HCT116 (cell line): ENCODE data around the gene MED15. TPM values are rescaled to one million over a fixed set of nuclear protein-coding genes. Genes with fewer than 3 reads are reported as not detected.

Experiments
- ATAC-seq: fragments of 200-7000 bp; cut with Tn5 transposase; 2 replicates; pipeline ENCODE4 v1.9.1; 2020; ENCODE audit warnings: mild to moderate bottlenecking, moderate library complexity
- BruUV-seq: library from RNA; stranded (reverse); fragments of 400-500 nt; replicated peaks from 2 replicates; lab custom pipeline; 2021; lab: Mats Ljungman, UMichigan
- CTCF ChIA-PET: fragments of 300-600 bp; sonication (Branson Sonifier 250); formaldehyde crosslinking; loops from one replicate; lab custom pipeline; 2021; ENCODE audit warnings: antibody characterized with exemption; lab: Charles Lee
- POLR2A ChIA-PET: fragments of 300-600, 350-600 bp; sonication (Branson Sonifier 250); formaldehyde crosslinking; loops from one replicate; lab custom pipeline; 2021; ENCODE audit warnings: antibody characterized with exemption; lab: Charles Lee
- RAD21 ChIA-PET, 2 experiments: fragments of 300-600 bp; sonication (Branson Sonifier 250); formaldehyde crosslinking; loops; one replicate each; lab custom pipeline; 2023; ENCODE audit warnings: low total read pairs in 2 of 2; ENCODE audit not compliant: uncharacterized antibody in 2 of 2, unreplicated experiment in 2 of 2, low non-redundant PET in 1 of 2; lab: Charles Lee
- DNase-seq: peaks from one replicate; pipeline ENCODE4 v3.0.0-alpha.2; 2010; ENCODE audit warnings: low read depth, low spot score
- H2AFZ ChIP-seq: fragments of 200-600 bp; shearing (Covaris generic), sonication (generic); 2 replicates; pipeline ENCODE4 v1.6.1; 2017; ENCODE audit warnings: low read depth, mixed run types, mixed read lengths, antibody characterized with exemption, low read length; ENCODE audit not compliant: poor library complexity, severe bottlenecking
- H3K27ac ChIP-seq: 2 replicates; pipeline ENCODE4 v1.5.1; 2012; ENCODE audit warnings: low read depth, low read length
- H3K27me3 ChIP-seq: fragments of 200-600 bp; sonication (generic); 2 replicates; pipeline ENCODE4 v1.6.1; 2016; ENCODE audit warnings: mixed run types, low read length, mixed read lengths; ENCODE audit not compliant: insufficient read depth
- H3K36me3 ChIP-seq, 2 experiments: fragments of 200-500 bp in 1 of 2; fragments of 200-600 bp in 1 of 2; sonication (Bioruptor generic) in 1 of 2; sonication (generic) in 1 of 2; 2 replicates each; pipeline versions ENCODE4 v1.5.1 to v1.6.1; 2014 to 2016; ENCODE audit warnings: low read length in 2 of 2, inconsistent platforms in 1 of 2, mixed read lengths in 1 of 2, mixed run types in 1 of 2; ENCODE audit not compliant: insufficient read depth in 2 of 2, control insufficient read depth in 1 of 2
- H3K4me1 ChIP-seq, 2 experiments: fragments of 200-600 bp in 1 of 2; sonication (generic) in 1 of 2; 2 replicates each; pipeline versions ENCODE4 v1.5.1 to v1.6.1; 2012 to 2017; ENCODE audit warnings: low read length in 2 of 2, inconsistent platforms in 1 of 2, mild to moderate bottlenecking in 1 of 2, mixed read lengths in 1 of 2, mixed run types in 1 of 2, moderate library complexity in 1 of 2; ENCODE audit not compliant: insufficient read depth in 2 of 2, control insufficient read depth in 1 of 2
- H3K4me2 ChIP-seq: fragments of 200-600 bp; sonication (generic); 2 replicates; pipeline ENCODE4 v1.6.1; 2017; ENCODE audit warnings: mixed run types, low read length, mixed read lengths
- H3K4me3 ChIP-seq, 2 experiments: fragments of 200-600 bp in 1 of 2; sonication (generic) in 1 of 2; replicated peaks in 1 of 2; 2 replicates each; pipeline ENCODE4 v1.5.1; 2011 to 2016; ENCODE audit warnings: low read length in 2 of 2, control low read depth in 1 of 2, low read depth in 1 of 2, mild to moderate bottlenecking in 1 of 2, mixed read lengths in 1 of 2, mixed run types in 1 of 2
- H3K79me2 ChIP-seq: fragments of 200-600 bp; sonication (generic); 2 replicates; pipeline ENCODE4 v1.6.1; 2017; ENCODE audit warnings: mild to moderate bottlenecking, mixed run types, low read length, moderate library complexity, mixed read lengths; ENCODE audit not compliant: insufficient read depth
- H3K9ac ChIP-seq: fragments of 200-600 bp; sonication (generic); 2 replicates; pipeline ENCODE4 v1.6.1; 2016; ENCODE audit warnings: low read length, mixed read lengths
- H3K9me2 ChIP-seq: fragments of 200-600 bp; sonication (generic), shearing (Covaris generic); 2 replicates; pipeline ENCODE4 v1.6.1; 2017; ENCODE audit warnings: mixed run types, mild to moderate bottlenecking, moderate library complexity; ENCODE audit not compliant: insufficient read depth
- H3K9me3 ChIP-seq, 2 experiments: fragments of 200-500 bp in 1 of 2; fragments of 200-600 bp in 1 of 2; sonication (Bioruptor generic) in 1 of 2; sonication (generic) in 1 of 2; 2 replicates each; pipeline ENCODE4 v1.6.1; 2014 to 2017; ENCODE audit warnings: low read length in 2 of 2, mixed read lengths in 2 of 2, inconsistent platforms in 1 of 2, low read depth in 1 of 2, mild to moderate bottlenecking in 1 of 2, mixed run types in 1 of 2, moderate library complexity in 1 of 2; ENCODE audit not compliant: control insufficient read depth in 1 of 2, insufficient read depth in 1 of 2
- H4K20me1 ChIP-seq: fragments of 200-600 bp; sonication (generic), shearing (Covaris generic); 2 replicates; pipeline ENCODE4 v1.6.1; 2017; ENCODE audit warnings: mixed run types, mild to moderate bottlenecking, moderate library complexity; ENCODE audit not compliant: insufficient read depth
- ELF1 ChIP-seq: IDR thresholded peaks from 2 replicates; pipeline ENCODE4 v1.6.1; 2012; ENCODE audit warnings: low read depth, borderline replicate concordance
- EZH2 ChIP-seq: fragments of 200-600 bp; sonication (generic); IDR thresholded peaks from 2 replicates; pipeline ENCODE4 v1.6.1; 2017; ENCODE audit warnings: antibody characterized with exemption, mixed run types
- EZH2phosphoT487 ChIP-seq: fragments of 200-600 bp; IDR thresholded peaks from 2 replicates; pipeline ENCODE4 v1.6.1; 2018; ENCODE audit warnings: antibody characterized with exemption, borderline replicate concordance
- POLR2A ChIP-seq: IDR thresholded peaks from 2 replicates; pipeline ENCODE4 v1.7.0; 2011; ENCODE audit warnings: borderline replicate concordance; ENCODE audit not compliant: insufficient read depth, insufficient read length; ENCODE audit errors: extremely low read depth
- RAD21 ChIP-seq: IDR thresholded peaks from 2 replicates; pipeline ENCODE4 v1.6.1; 2012; ENCODE audit warnings: low read depth, mild to moderate bottlenecking
- SP1 ChIP-seq: IDR thresholded peaks from 2 replicates; pipeline ENCODE4 v1.6.1; 2012; ENCODE audit warnings: low read depth
- SRF ChIP-seq: IDR thresholded peaks from 2 replicates; pipeline ENCODE4 v1.6.1; 2012; ENCODE audit warnings: low read depth
- TCF7L2 ChIP-seq: IDR thresholded peaks from 2 replicates; pipeline ENCODE4 v1.7.0; 2011; ENCODE audit warnings: borderline replicate concordance, inconsistent platforms; ENCODE audit not compliant: insufficient read depth, insufficient read length; ENCODE audit errors: extremely low read depth
- YY1 ChIP-seq: IDR thresholded peaks from 2 replicates; pipeline ENCODE4 v1.6.1; 2011; ENCODE audit warnings: low read length, low read depth, moderate library complexity, mild to moderate bottlenecking; ENCODE audit not compliant: insufficient replicate concordance; ENCODE audit errors: extremely low read depth
- intact Hi-C: fragments of 100-400 bp; cut with micrococcal nuclease; formaldehyde crosslinking; loops from 2 replicates; pipeline ENCODE4 v1.10.0; 2022
- total RNA-seq: library from RNA; stranded (reverse); gene quantifications from one replicate; pipeline ENCODE4 v1.2.1, GENCODE V29; 2021; ENCODE audit not compliant: unreplicated experiment
- TF ChIP-seq, protein P1 (sequence below): IDR thresholded peaks from 2 replicates; pipeline ENCODE4 v1.6.1; 2012; ENCODE audit warnings: low read depth

Gene MED15
- total RNA-seq, 1 experiment from 2014 or later, result 81.3 TPM

DNA sequence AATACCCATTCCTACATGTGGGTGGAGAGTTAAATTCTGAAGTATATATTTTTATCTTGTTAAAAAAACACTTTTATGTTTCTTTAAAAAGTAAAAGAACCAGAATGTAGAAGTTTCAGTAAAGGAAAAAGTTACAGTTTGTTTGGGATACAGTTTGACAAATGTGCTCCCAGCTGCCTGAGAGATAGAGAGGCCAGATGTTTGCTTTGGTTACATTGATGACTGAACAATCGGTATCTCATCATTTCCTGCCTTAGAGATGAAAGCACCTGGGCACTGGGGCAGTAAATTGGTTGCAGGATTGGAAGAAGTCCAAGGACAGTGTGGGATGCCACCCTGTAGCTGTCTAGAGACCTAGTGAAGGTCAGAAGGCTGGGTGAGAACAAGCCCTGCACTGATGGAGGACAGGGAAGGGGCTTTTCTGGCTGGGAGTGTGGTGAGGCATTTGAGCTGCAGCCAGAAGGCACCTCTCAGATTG, 16.6 kb downstream of the MED15 start:
- H3K9me2 ChIP-seq, result no peaks in the 10 kb centered on the region
- DNase-seq, result no peak
- ATAC-seq, result peak; percentile 41; the same call in 1 of the 2 replicates
- RAD21 ChIA-PET, result no interaction called here
- no peak overlapping the region; the same call in 1 of the 2 replicates for H3K9ac ChIP-seq
- peaks cover 12 to 15% of the 10 kb centered on the region in 2 experiments; a peak in 2 of 4 replicates for H3K36me3 ChIP-seq
- no peaks in the 10 kb centered on the region for H3K27me3 ChIP-seq
- BruUV-seq, result no TSS peak
- H3K79me2 ChIP-seq, result peaks cover 96% of the 10 kb centered on the region
- H3K4me2 ChIP-seq, result no peak overlapping the region
- CTCF ChIA-PET, result no interaction called here
- no peak for TF ChIP-seq ELF1
- TF ChIP-seq TCF7L2, result peak; percentile 59
- TF ChIP-seq, protein P1, sequence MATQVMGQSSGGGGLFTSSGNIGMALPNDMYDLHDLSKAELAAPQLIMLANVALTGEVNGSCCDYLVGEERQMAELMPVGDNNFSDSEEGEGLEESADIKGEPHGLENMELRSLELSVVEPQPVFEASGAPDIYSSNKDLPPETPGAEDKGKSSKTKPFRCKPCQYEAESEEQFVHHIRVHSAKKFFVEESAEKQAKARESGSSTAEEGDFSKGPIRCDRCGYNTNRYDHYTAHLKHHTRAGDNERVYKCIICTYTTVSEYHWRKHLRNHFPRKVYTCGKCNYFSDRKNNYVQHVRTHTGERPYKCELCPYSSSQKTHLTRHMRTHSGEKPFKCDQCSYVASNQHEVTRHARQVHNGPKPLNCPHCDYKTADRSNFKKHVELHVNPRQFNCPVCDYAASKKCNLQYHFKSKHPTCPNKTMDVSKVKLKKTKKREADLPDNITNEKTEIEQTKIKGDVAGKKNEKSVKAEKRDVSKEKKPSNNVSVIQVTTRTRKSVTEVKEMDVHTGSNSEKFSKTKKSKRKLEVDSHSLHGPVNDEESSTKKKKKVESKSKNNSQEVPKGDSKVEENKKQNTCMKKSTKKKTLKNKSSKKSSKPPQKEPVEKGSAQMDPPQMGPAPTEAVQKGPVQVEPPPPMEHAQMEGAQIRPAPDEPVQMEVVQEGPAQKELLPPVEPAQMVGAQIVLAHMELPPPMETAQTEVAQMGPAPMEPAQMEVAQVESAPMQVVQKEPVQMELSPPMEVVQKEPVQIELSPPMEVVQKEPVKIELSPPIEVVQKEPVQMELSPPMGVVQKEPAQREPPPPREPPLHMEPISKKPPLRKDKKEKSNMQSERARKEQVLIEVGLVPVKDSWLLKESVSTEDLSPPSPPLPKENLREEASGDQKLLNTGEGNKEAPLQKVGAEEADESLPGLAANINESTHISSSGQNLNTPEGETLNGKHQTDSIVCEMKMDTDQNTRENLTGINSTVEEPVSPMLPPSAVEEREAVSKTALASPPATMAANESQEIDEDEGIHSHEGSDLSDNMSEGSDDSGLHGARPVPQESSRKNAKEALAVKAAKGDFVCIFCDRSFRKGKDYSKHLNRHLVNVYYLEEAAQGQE, result no peak
- no peak for TF ChIP-seq SRF
- no peak for TF ChIP-seq EZH2
- POLR2A ChIA-PET, result no interaction called here
- intact Hi-C loops, result no loop called here
- no peaks in the 10 kb centered on the region; the same call in 1 of the 2 replicates for H4K20me1 ChIP-seq
- H3K4me1 ChIP-seq, result peaks cover 17 to 52% of the 10 kb centered on the region in 2 experiments
- H3K9me3 ChIP-seq, result no peaks in the 10 kb centered on the region
- H2AFZ ChIP-seq, result no peak overlapping the region
- no peak overlapping the region for H3K4me3 ChIP-seq
- no peak overlapping the region for H3K27ac ChIP-seq

DNA sequence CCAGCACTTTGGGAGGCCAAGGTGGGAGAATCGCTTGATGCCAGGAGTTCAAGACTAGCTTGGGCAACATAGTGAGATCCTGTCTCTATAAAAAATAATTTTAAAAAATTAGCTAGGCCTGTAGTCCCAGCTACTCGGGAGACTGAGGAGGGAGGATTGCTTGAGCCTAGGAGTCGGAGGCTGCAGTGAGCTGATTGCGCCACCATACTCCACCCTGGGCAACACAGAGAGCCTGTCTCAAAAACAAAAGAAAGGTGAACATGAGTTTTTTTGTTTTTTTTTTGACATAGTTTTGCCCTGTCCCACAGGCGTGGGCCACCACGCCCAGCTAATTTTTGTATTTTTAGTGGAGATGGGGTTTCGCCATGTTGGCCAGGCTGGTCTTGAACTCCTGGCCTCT, 17.6 kb downstream of the MED15 start:
- RAD21 ChIA-PET, result no interaction called here
- H3K4me1 ChIP-seq, result peaks cover 27 to 62% of the 10 kb centered on the region in 2 experiments
- no peak overlapping the region for H3K4me2 ChIP-seq
- ATAC-seq, result no peak
- H3K9me3 ChIP-seq, result no peaks in the 10 kb centered on the region
- DNase-seq, result no peak
- no peaks in the 10 kb centered on the region; the same call in 1 of the 2 replicates for H4K20me1 ChIP-seq
- BruUV-seq, result no TSS peak
- CTCF ChIA-PET, result no interaction called here
- intact Hi-C loops, result no loop called here
- no peaks in the 10 kb centered on the region for H3K9me2 ChIP-seq
- H3K79me2 ChIP-seq, result peaks cover 96% of the 10 kb centered on the region
- H3K27me3 ChIP-seq, result no peaks in the 10 kb centered on the region
- no peak for TF ChIP-seq EZH2phosphoT487
- TF ChIP-seq YY1, result no peak
- TF ChIP-seq POLR2A, result no peak
- TF ChIP-seq EZH2, result no peak
- TF ChIP-seq TCF7L2, result no peak
- TF ChIP-seq SP1, result no peak
- TF ChIP-seq RAD21, result no peak
- H3K27ac ChIP-seq, result no peak overlapping the region
- H3K36me3 ChIP-seq, result peaks cover 5 to 14% of the 10 kb centered on the region in 2 experiments; a peak in 2 of 4 replicates
- no peak overlapping the region for H3K4me3 ChIP-seq
- POLR2A ChIA-PET, result no interaction called here
- no peak overlapping the region for H3K9ac ChIP-seq
- no peak overlapping the region for H2AFZ ChIP-seq
